Measurements from ENCODE around the gene EXTL2. TPM values are rescaled to one million over a fixed set of nuclear protein-coding genes. Genes with fewer than 3 reads are reported as not detected.
A peak's percentile ranks its signal among the peaks of the same experiment; 100 is the strongest.

The EXTL2 gene
- total RNA-seq, 1 experiment from 2014 or later, result 37.9 TPM

GRCh38 chr1:100896481-100896982, 1.9 kb upstream of the EXTL2 start:
- Mint-ChIP-seq H3K4me3 (peak overlapping the region; percentile 99 to 100), H3K36me3 (ENCODE audit: insufficient read depth in 1 of 3, low read depth in 3 of 3) (peaks cover 26 to 45% (median 37%) of the 10 kb centered on the region in 3 experiments), H3K4me1 (peaks cover 15 to 21% of the 10 kb centered on the region in 2 experiments), H3K27me3 (ENCODE audit: low read depth) (no peaks in the 10 kb centered on the region), H3K27ac (peak overlapping the region; percentile 97 to 99 (median 99); a peak in 6 of 7 replicates), H3K9me3 (peaks cover 0 to 5% of the 10 kb centered on the region in 2 experiments; a peak in 3 of 5 replicates)
- H3K9ac ChIP-seq (ENCODE audit: extremely low read depth, insufficient read length, low read length), result peak overlapping the region; percentile 80
- no peak overlapping the region for H4K91ac ChIP-seq (ENCODE audit: insufficient read length, low read depth, low read length)
- no CpG with 5 or more reads among the region's 12 CpGs for WGBS (ENCODE audit: extremely low coverage, insufficient read length, low lambda C conversion rate)
- H3K18ac ChIP-seq (ENCODE audit: insufficient read length, low read depth, low read length), result peak overlapping the region; percentile 1
- H3K4me1 ChIP-seq (ENCODE audit: insufficient read depth, low read length), result no peaks in the 10 kb centered on the region
- H3K4me2 ChIP-seq (ENCODE audit: insufficient read depth, insufficient read length, low read length), result peak overlapping the region; percentile 97
- no peak overlapping the region for H3K56ac ChIP-seq (ENCODE audit: insufficient read length, low read depth, low read length)
- H3K27me3 ChIP-seq (ENCODE audit: insufficient read depth, low read length), result no peaks in the 10 kb centered on the region
- no peak overlapping the region for H2AK5ac ChIP-seq (ENCODE audit: insufficient read length, low read length)
- no peak overlapping the region for H2BK20ac ChIP-seq (ENCODE audit: low read depth, low read length, poor library complexity, severe bottlenecking)
- no peak overlapping the region for H4K5ac ChIP-seq (ENCODE audit: insufficient read length, low read depth, low read length)
- no peaks in the 10 kb centered on the region for H4K20me1 ChIP-seq (ENCODE audit: control insufficient read depth, insufficient read depth, insufficient read length)
- no peak overlapping the region for H4K8ac ChIP-seq (replicated peaks; ENCODE audit: insufficient read length, low read depth, low read length)
- H3K79me1 ChIP-seq (ENCODE audit: insufficient read depth, low read depth, low read length, poor library complexity, severe bottlenecking), result peaks cover 3% of the 10 kb centered on the region
- H3T11ph ChIP-seq (ENCODE audit: low read length), result no peak overlapping the region
- no peaks in the 10 kb centered on the region for H3K9me3 ChIP-seq (ENCODE audit: control insufficient read depth, low read depth, low read length)
- no peak overlapping the region for H2BK12ac ChIP-seq (ENCODE audit: insufficient read length, low read depth, low read length)
- no peak overlapping the region for H2BK15ac ChIP-seq (ENCODE audit: low read depth, low read length)
- no peak overlapping the region for H2BK5ac ChIP-seq (ENCODE audit: insufficient read length, low read length)
- H3K14ac ChIP-seq (ENCODE audit: insufficient read depth, low read length), result no peak overlapping the region
- H2BK120ac ChIP-seq (ENCODE audit: low read depth, low read length, poor library complexity, severe bottlenecking), result no peak overlapping the region
- TF ChIP-seq CTCF (conservative IDR thresholded peaks at IDR 0.05), result no peak
- peaks cover 17% of the 10 kb centered on the region for H3K23me2 ChIP-seq (ENCODE audit: insufficient read length, low read depth, low read length, poor library complexity, severe bottlenecking)
- no peak overlapping the region for H3K23ac ChIP-seq (ENCODE audit: insufficient read length, low read depth, low read length)
- peaks cover 4% of the 10 kb centered on the region; the same call in 1 of the 2 replicates for H3K79me2 ChIP-seq (ENCODE audit: insufficient read depth, low read length)
- no peak overlapping the region for H2AFZ ChIP-seq (ENCODE audit: low read length)
- no peak overlapping the region for H3K4ac ChIP-seq (ENCODE audit: low read depth, low read length)
- peak; percentile 31 for DNase-seq
- no peak overlapping the region for H3K27ac ChIP-seq (ENCODE audit: insufficient read length, low read depth, low read length)
